K562 (cell line): Measurements from ENCODE around the gene IFI16. TPM values are rescaled to one million over a fixed set of nuclear protein-coding genes. Genes with fewer than 3 reads are reported as not detected.
"Not testable (repeated sequence)": the region's sequence is repeated elsewhere in the genome, so short reads cannot be mapped to it uniquely, and the experiment has no call there.

Experiments
- ATAC-seq: fragments of 200-7000 bp; cut with Tn5 transposase; 3 replicates; pipeline ENCODE4 v1.9.1; 2020; ENCODE audit warnings: moderate library complexity
- BruUV-seq: library from RNA; stranded (reverse); fragments of 400-500 nt; replicated peaks from 2 replicates; lab custom pipeline; 2021; lab: Mats Ljungman, UMichigan
- CTCF ChIA-PET: fragments of 300-600 bp; formaldehyde crosslinking; extraction: SDS; loops from one replicate; lab custom pipeline; 2021; ENCODE audit warnings: low intra/inter-chr PET ratio; lab: Yijun Ruan, JAX
- POLR2A ChIA-PET: fragments of 300-600, 350-650 bp; sonication (Branson Sonifier 250); formaldehyde crosslinking; extraction: SDS; loops from one replicate; lab custom pipeline; 2021; ENCODE audit warnings: antibody characterized with exemption, inconsistent platforms; lab: Yijun Ruan, JAX
- DNase-seq, 4 experiments: peaks; one replicate each; pipeline versions ENCODE4 v3.0.0 to v3.0.0-alpha.2; 2011 to 2018; ENCODE audit warnings: low spot score in 3 of 4, mixed read lengths in 3 of 4; ENCODE audit errors: extremely low read depth in 1 of 4
- FAIRE-seq: peaks from 2 replicates; lab custom pipeline; 2011; peaks lifted over from hg19 to GRCh38; lab: Jason Lieb, UNC
- H2AFZ ChIP-seq: 2 replicates; pipeline ENCODE4 v1.6.0; 2011; ENCODE audit warnings: low read depth, low read length, control low read depth, inconsistent platforms
- H3K27ac ChIP-seq: fragments of 200-600 bp; 3 replicates; pipeline ENCODE4 v1.8.0; 2011; ENCODE audit warnings: low read depth, mild to moderate bottlenecking, control low read depth, inconsistent platforms, low read length, moderate library complexity, mixed read lengths; ENCODE audit errors: extremely low read depth
- H3K27me3 ChIP-seq, 2 experiments: fragments of 300-600 bp in 1 of 2; 2 replicates in 1 of 2; 3 replicates in 1 of 2; pipeline versions ENCODE4 v1.6.0 to v1.8.0; 2011; ENCODE audit warnings: inconsistent platforms in 2 of 2, low read length in 2 of 2, mild to moderate bottlenecking in 1 of 2, mixed read lengths in 1 of 2, moderate library complexity in 1 of 2; ENCODE audit not compliant: control insufficient read depth in 2 of 2, insufficient read depth in 2 of 2
- H3K36me3 ChIP-seq: fragments of 300-600 bp; 3 replicates; pipeline ENCODE4 v1.8.0; 2011; ENCODE audit warnings: mild to moderate bottlenecking, low read length, inconsistent platforms; ENCODE audit not compliant: control insufficient read depth, insufficient read depth
- H3K4me1 ChIP-seq, 2 experiments: fragments of 200-600 bp in 1 of 2; replicated peaks in 1 of 2; 2 replicates in 1 of 2; 3 replicates in 1 of 2; pipeline versions ENCODE4 v1.5.1 to v1.8.0; 2011; ENCODE audit warnings: inconsistent platforms in 2 of 2, low read length in 2 of 2, mild to moderate bottlenecking in 1 of 2, mixed read lengths in 1 of 2, moderate library complexity in 1 of 2; ENCODE audit not compliant: control insufficient read depth in 2 of 2, insufficient read depth in 2 of 2
- H3K4me2 ChIP-seq: 2 replicates; pipeline ENCODE4 v1.6.1; 2011; ENCODE audit warnings: low read length, control low read depth, inconsistent platforms, mixed read lengths; ENCODE audit not compliant: insufficient read depth
- H3K4me3 ChIP-seq: fragments of 200-600 bp; sonication (generic), shearing (Covaris generic); 2 replicates; pipeline ENCODE4 v1.5.1; 2016; ENCODE audit warnings: control low read depth, inconsistent platforms
- H3K79me2 ChIP-seq: fragments of 200-600 bp; 3 replicates; pipeline ENCODE4 v1.8.0; 2011; ENCODE audit warnings: low read length, inconsistent platforms; ENCODE audit not compliant: control insufficient read depth, insufficient read depth
- H3K9ac ChIP-seq, 2 experiments: 2 replicates each; pipeline versions ENCODE4 v1.6.0 to v1.6.1; 2011; ENCODE audit warnings: low read depth in 2 of 2, low read length in 2 of 2, control low read depth in 1 of 2, inconsistent platforms in 1 of 2, mild to moderate bottlenecking in 1 of 2, mixed read lengths in 1 of 2; ENCODE audit not compliant: insufficient read depth in 1 of 2
- H3K9me1 ChIP-seq: one replicate; pipeline ENCODE4 v1.6.0; 2011; ENCODE audit warnings: inconsistent platforms, mild to moderate bottlenecking, low read length, moderate library complexity; ENCODE audit not compliant: control insufficient read depth, insufficient read depth
- H3K9me3 ChIP-seq: replicated peaks from 2 replicates; pipeline ENCODE4 v1.5.1; 2011; ENCODE audit warnings: low read depth, low read length, inconsistent platforms; ENCODE audit not compliant: control insufficient read depth, insufficient read depth
- H4K20me1 ChIP-seq: replicated peaks from 2 replicates; pipeline ENCODE4 v1.6.1; 2011; ENCODE audit warnings: low read length, inconsistent platforms, mixed read lengths; ENCODE audit not compliant: control insufficient read depth, insufficient read depth
- CBFA2T2 ChIP-seq: fragments of 450-650 bp; conservative IDR thresholded peaks from 2 replicates; pipeline ENCODE4 v1.6.1; 2017; ENCODE audit warnings: mild to moderate bottlenecking
- POLR2H ChIP-seq: IDR thresholded peaks from 2 replicates; pipeline ENCODE4 v1.6.1; 2016; ENCODE audit warnings: missing genetic modification characterization, low read depth, mild to moderate bottlenecking, control low read depth, missing compliant biosample characterization, moderate library complexity
- WGBS: fragments of 100-300 bp; shearing (Covaris generic); methylation state at CpG from one replicate; pipeline ENCODE4 v1.1.6; 2016; ENCODE audit warnings: low coverage, mixed read lengths; ENCODE audit not compliant: insufficient coverage; ENCODE audit errors: missing lambda C conversion rate; 5-methylcytosine and 5-hydroxymethylcytosine counted together
- in situ Hi-C: fragments of 300-500 bp; cut with MboI; formaldehyde crosslinking; loops from 4 replicates; pipeline ENCODE4 v1.15.0; 2018; ENCODE audit warnings: inconsistent platforms, mixed read lengths
- intact Hi-C: fragments of 100-400 bp; cut with micrococcal nuclease; formaldehyde crosslinking; loops from 2 replicates; pipeline ENCODE4 v1.14.2; 2022
- polyA plus RNA-seq, 8 experiments: library from polyadenylated mRNA; depleted of rRNA in 4 of 8; stranded (reverse) in 5 of 8; unstranded in 3 of 8; fragments of >200 nt; fragmentation: Nextera tagmentation in 2 of 8; fragmentation: Illumina TruSeq in 1 of 8; extraction: Ambion mirVana in 2 of 8; extraction: Trizol in 1 of 8; gene quantifications; 2 replicates each; pipeline versions ENCODE4 v1.2.1 to v1.2.3, GENCODE V29; 2011 to 2014; ENCODE audit warnings: inconsistent platforms in 1 of 8, missing spikeins in 1 of 8
- total RNA-seq, 7 experiments: library from RNA; depleted of rRNA in 6 of 7; stranded (reverse); fragments of >200 nt in 6 of 7; fragmentation: Illumina TruSeq in 2 of 7; extraction: Trizol in 2 of 7; gene quantifications; 2 replicates each; pipeline versions ENCODE4 v1.2.1 to v1.2.3, GENCODE V29; 2011 to 2021; ENCODE audit warnings: low replicate concordance in 1 of 7

The IFI16 gene
- total and polyA plus RNA-seq, 9 of the 15 experiments (the other 6 are each of a cell fraction or from before 2014, with no cell fraction given), result 0.70 to 2.8 (median 1.6) TPM

DNA sequence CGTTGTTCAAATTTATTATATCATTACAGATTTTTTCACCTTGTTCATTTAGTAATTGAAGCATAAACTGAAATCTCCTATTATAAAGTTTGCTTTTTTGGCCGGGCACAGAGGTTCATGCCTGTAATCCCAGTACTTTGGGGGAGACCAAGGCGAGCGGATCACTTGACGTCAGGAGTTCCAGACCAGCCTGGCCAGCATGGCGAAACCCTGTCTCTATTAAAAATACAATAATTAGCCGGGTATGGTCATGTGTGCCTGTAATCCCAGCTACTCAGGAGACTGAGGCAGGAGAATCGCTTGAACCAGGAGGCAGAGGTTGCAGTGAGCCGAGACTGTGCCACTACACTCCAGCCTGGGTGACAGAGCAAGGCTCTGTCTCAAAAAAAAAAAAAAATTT, 1.3 kb downstream of the IFI16 start:
- H3K4me2 ChIP-seq, H2AFZ ChIP-seq, H3K79me2 ChIP-seq, POLR2A ChIA-PET, DNase-seq, FAIRE-seq, H3K27me3 ChIP-seq, H3K9me3 ChIP-seq, ATAC-seq, H3K27ac ChIP-seq, intact Hi-C loops, CTCF ChIA-PET, H3K4me1 ChIP-seq, BruUV-seq, H3K36me3 ChIP-seq, H4K20me1 ChIP-seq, H3K9ac ChIP-seq, H3K4me3 ChIP-seq, H3K9me1 ChIP-seq, in situ Hi-C loops: not testable (repeated sequence)
- WGBS, result 39% methylated on average over 9 of the region's 9 CpGs

DNA sequence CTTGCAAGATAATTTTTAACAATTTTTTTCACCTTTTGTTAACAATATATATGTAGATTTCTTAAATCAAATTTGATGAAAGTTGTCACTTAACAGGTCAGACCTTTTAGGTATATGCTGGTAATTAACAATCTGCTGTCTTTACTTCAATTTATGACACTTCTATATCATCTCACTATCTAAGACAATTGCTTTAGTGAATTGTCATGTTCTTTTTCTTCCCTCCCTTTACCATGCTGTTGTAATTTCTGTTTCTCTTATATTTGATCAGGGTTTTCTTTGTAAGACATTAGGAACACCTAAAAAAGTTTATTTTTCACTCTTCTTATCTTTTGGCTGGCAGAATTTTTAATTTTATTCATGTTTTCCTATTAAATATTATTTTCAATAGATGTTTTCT, 2.0 kb downstream of the IFI16 start:
- Histone ChIP-seq H3K4me2 (no peak overlapping the region), H3K9me3 (no peaks in the 10 kb centered on the region; the same call in 1 of the 2 replicates), H3K9me1 (no peaks in the 10 kb centered on the region), H4K20me1 (no peaks in the 10 kb centered on the region), H3K4me1 (no peaks in the 10 kb centered on the region; a peak in 2 of 5 replicates), H3K9ac (no peak overlapping the region), H3K4me3 (no peak overlapping the region), H3K79me2 (no peaks in the 10 kb centered on the region), H2AFZ (no peak overlapping the region), H3K27ac (no peak overlapping the region), H3K36me3 (no peaks in the 10 kb centered on the region), H3K27me3 (no peaks in the 10 kb centered on the region)
- no peak for ATAC-seq
- TF ChIP-seq CBFA2T2 (no peak), POLR2H (tag) (peak; percentile 31; the same call in 1 of the 2 replicates)
- BruUV-seq, result no TSS peak
- DNase-seq, result no peak
- ChIA-PET POLR2A (no interaction called here), CTCF (no interaction called here)
- no peak for FAIRE-seq
- intact Hi-C loops (no loop called here), in situ Hi-C loops (no loop called here)
